ENCODE measurements around the gene NLRP9.

DNA sequence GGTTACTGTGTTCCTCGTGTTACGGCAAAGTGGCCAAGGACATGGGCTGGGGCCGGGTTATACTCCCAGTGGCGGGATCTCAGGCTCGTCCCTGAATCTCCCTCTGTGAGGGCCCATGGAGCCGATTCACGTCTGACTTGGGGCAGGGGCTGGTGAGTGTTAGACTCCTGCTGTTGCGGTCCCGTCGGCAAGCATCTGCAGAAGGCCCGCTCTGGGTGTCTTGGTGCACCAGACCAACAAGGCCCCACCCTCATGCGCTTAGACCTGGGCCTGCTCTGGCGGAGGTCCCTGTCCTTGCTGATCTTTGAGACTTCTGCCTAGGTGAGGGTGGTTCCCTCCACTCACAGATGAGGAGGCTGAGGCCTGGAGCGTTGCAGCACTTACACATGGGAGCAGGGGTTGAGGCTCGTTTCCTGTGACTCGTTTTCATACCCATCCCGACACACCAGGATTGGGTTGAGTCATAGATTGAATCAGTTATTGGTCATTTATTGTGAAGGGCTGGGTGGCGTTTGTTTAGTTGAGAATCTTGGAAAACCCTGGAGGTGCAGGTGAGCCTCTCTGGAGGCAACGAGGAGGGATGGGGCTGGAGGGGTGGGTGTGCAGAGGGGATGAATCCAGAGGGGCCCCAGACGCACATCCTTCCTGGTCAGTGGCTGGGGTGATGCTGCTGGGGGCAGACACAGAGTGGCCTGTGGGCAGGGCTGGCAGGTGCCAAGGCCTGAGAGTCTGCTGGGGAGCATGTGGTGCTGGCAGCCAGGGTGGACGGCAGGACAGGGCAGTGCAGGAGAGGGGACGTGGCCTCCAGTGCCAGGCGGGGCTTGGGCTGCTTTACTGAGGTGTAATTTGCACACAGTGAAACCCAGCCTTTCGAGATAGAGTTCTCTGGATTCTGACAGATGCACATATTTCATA, 58.6 kb downstream of the NLRP9 start:
- TF ChIP-seq, protein P1, sequence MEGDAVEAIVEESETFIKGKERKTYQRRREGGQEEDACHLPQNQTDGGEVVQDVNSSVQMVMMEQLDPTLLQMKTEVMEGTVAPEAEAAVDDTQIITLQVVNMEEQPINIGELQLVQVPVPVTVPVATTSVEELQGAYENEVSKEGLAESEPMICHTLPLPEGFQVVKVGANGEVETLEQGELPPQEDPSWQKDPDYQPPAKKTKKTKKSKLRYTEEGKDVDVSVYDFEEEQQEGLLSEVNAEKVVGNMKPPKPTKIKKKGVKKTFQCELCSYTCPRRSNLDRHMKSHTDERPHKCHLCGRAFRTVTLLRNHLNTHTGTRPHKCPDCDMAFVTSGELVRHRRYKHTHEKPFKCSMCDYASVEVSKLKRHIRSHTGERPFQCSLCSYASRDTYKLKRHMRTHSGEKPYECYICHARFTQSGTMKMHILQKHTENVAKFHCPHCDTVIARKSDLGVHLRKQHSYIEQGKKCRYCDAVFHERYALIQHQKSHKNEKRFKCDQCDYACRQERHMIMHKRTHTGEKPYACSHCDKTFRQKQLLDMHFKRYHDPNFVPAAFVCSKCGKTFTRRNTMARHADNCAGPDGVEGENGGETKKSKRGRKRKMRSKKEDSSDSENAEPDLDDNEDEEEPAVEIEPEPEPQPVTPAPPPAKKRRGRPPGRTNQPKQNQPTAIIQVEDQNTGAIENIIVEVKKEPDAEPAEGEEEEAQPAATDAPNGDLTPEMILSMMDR (IDR thresholded peaks at IDR 0.05), result no peak
- TF ChIP-seq POLR2A (IDR thresholded peaks at IDR 0.05), result no peak
